ENCODE data around the gene DISC1. TPM values are rescaled to one million over a fixed set of nuclear protein-coding genes. Genes with fewer than 3 reads are reported as not detected.

The DISC1 gene
- polyA plus RNA-seq, 3 donors = 5.5 to 14.7 (median 5.8) TPM

DNA sequence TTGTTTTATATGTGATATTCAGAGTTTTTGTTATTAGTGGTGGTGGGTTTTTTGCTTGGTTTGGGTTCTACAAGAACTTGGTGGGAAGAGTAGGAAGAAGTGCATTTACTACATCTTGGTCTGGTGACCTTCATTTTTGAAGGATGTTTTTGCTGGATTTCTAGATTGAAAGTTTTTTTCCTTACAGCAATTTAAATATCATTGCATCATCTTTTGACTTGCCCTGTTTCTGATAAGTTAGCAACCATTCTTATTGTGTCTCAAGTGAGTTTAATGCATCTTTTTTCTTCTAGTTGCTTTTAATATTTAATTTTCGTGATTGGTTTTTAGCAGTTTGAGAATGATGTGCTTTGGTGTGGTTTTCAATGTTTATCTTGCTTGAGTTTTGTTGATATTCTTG is 447.7 kb downstream of the DISC1 start:
- Histone ChIP-seq H3K36me3 (replicated peaks in 1 of 2; ENCODE audit: control insufficient read depth in 1 of 2, insufficient read depth in 2 of 2, low read length in 2 of 2) (no peaks in the 10 kb centered on the region), H3K4me1 (ENCODE audit: control insufficient read depth in 1 of 2, insufficient read depth in 2 of 2, low read length in 2 of 2) (no peaks in the 10 kb centered on the region), H3K9ac (ENCODE audit: insufficient read depth, low read length, poor library complexity, severe bottlenecking) (no peak overlapping the region), H3K4me2 (replicated peaks; ENCODE audit: extremely low read depth, low read length, poor library complexity, severe bottlenecking) (no peak overlapping the region), H3K27ac (ENCODE audit: low read depth in 1 of 2, low read length in 2 of 2) (no peak overlapping the region), H3K27me3 (ENCODE audit: control insufficient read depth in 2 of 2, insufficient read depth in 2 of 2, low read length in 2 of 2) (no peaks in the 10 kb centered on the region), H4K20me1 (ENCODE audit: insufficient read depth, low read length) (no peaks in the 10 kb centered on the region), H3K4me3 (replicated peaks in 1 of 3; ENCODE audit: low read depth in 2 of 3, low read length in 3 of 3) (no peak overlapping the region), H3K79me2 (ENCODE audit: insufficient read depth, low read length) (no peaks in the 10 kb centered on the region), H2AFZ (ENCODE audit: insufficient read depth, low read depth, low read length, poor library complexity, severe bottlenecking) (no peak overlapping the region), H3K9me3 (replicated peaks in 1 of 2; ENCODE audit: control insufficient read depth in 1 of 2, insufficient read depth in 1 of 2, low read length in 2 of 2) (no peaks in the 10 kb centered on the region)
- no peak for DNase-seq
- intact Hi-C loops (cut with micrococcal nuclease) = no loop called here
- Mint-ChIP-seq H3K36me3 (no peaks in the 10 kb centered on the region), H3K27me3 (ENCODE audit: low read depth in 3 of 3) (peaks cover 0 to 8% (median 4%) of the 10 kb centered on the region in 3 donors), H3K9me3 (peaks cover 6 to 13% (median 10%) of the 10 kb centered on the region in 7 donors), H3K4me3 (no peak overlapping the region), H3K27ac (no peak overlapping the region), H3K4me1 (no peaks in the 10 kb centered on the region)
- TF ChIP-seq, protein P1, sequence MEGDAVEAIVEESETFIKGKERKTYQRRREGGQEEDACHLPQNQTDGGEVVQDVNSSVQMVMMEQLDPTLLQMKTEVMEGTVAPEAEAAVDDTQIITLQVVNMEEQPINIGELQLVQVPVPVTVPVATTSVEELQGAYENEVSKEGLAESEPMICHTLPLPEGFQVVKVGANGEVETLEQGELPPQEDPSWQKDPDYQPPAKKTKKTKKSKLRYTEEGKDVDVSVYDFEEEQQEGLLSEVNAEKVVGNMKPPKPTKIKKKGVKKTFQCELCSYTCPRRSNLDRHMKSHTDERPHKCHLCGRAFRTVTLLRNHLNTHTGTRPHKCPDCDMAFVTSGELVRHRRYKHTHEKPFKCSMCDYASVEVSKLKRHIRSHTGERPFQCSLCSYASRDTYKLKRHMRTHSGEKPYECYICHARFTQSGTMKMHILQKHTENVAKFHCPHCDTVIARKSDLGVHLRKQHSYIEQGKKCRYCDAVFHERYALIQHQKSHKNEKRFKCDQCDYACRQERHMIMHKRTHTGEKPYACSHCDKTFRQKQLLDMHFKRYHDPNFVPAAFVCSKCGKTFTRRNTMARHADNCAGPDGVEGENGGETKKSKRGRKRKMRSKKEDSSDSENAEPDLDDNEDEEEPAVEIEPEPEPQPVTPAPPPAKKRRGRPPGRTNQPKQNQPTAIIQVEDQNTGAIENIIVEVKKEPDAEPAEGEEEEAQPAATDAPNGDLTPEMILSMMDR (IDR thresholded peaks at IDR 0.05) = no peak
- WGBS (ENCODE audit: insufficient coverage) = no CpG with 5 or more reads among the region's 1 CpG

DNA sequence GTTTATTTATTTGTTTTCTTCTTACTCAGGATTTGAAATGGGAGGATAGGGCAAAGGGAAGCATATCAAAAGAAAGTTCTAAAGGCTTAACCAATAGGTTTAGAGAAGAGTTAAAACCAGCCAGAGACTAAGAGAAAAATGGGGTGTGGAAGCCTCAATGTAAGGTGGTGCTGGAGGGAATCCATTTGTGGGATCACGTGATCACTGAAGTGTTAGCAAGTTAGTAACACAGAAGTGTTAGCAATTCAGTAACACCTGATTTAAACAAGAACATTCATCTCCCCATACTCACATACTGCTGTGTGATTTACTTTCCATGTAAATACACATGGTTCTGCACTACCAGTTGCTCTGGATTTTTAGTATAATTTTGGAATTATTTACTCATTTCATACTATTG is 451.2 kb downstream of the DISC1 start:
- Histone ChIP-seq H3K79me2 (ENCODE audit: insufficient read depth, low read length) (no peaks in the 10 kb centered on the region), H3K9me3 (replicated peaks in 1 of 2; ENCODE audit: control insufficient read depth in 1 of 2, insufficient read depth in 1 of 2, low read length in 2 of 2) (no peaks in the 10 kb centered on the region), H3K9ac (ENCODE audit: insufficient read depth, low read length, poor library complexity, severe bottlenecking) (no peak overlapping the region), H3K4me1 (ENCODE audit: control insufficient read depth in 1 of 2, insufficient read depth in 2 of 2, low read length in 2 of 2) (no peaks in the 10 kb centered on the region), H3K27ac (ENCODE audit: low read depth in 1 of 2, low read length in 2 of 2) (no peak overlapping the region), H3K36me3 (replicated peaks in 1 of 2; ENCODE audit: control insufficient read depth in 1 of 2, insufficient read depth in 2 of 2, low read length in 2 of 2) (no peaks in the 10 kb centered on the region), H2AFZ (ENCODE audit: insufficient read depth, low read depth, low read length, poor library complexity, severe bottlenecking) (no peak overlapping the region), H3K4me2 (replicated peaks; ENCODE audit: extremely low read depth, low read length, poor library complexity, severe bottlenecking) (no peak overlapping the region), H3K27me3 (ENCODE audit: control insufficient read depth in 2 of 2, insufficient read depth in 2 of 2, low read length in 2 of 2) (no peaks in the 10 kb centered on the region), H4K20me1 (ENCODE audit: insufficient read depth, low read length) (no peaks in the 10 kb centered on the region), H3K4me3 (replicated peaks in 1 of 3; ENCODE audit: low read depth in 2 of 3, low read length in 3 of 3) (no peak overlapping the region)
- Mint-ChIP-seq H3K27ac (no peak overlapping the region), H3K27me3 (ENCODE audit: low read depth in 3 of 3) (peaks cover 2 to 7% (median 2%) of the 10 kb centered on the region in 3 donors), H3K4me3 (no peak overlapping the region), H3K36me3 (no peaks in the 10 kb centered on the region), H3K4me1 (no peaks in the 10 kb centered on the region), H3K9me3 (peaks cover 8 to 28% (median 21%) of the 10 kb centered on the region in 7 donors)
- WGBS (ENCODE audit: insufficient coverage) = no CpG with 5 or more reads among the region's 1 CpG
- TF ChIP-seq, protein P1 (IDR thresholded peaks at IDR 0.05) = no peak
- no peak for DNase-seq
- intact Hi-C loops (cut with micrococcal nuclease) = no loop called here

All from CD14-positive monocyte (primary cell).